ENCODE data around the gene CYB5R3. TPM values are rescaled to one million over a fixed set of nuclear protein-coding genes. Genes with fewer than 3 reads are reported as not detected.

CYB5R3 gene
- total RNA-seq (2022; extraction: Qiagen RNA extraction) = 86.9 to 120 TPM (median 116 TPM) in 5 replicates

GRCh38 chr22:42649246-42650099 lies at the start of gene CYB5R3:
CYB5R3 (minus strand) TSS chr22:42649392; CDS start chr22:42649315, 77 bp downstream.

DNA sequence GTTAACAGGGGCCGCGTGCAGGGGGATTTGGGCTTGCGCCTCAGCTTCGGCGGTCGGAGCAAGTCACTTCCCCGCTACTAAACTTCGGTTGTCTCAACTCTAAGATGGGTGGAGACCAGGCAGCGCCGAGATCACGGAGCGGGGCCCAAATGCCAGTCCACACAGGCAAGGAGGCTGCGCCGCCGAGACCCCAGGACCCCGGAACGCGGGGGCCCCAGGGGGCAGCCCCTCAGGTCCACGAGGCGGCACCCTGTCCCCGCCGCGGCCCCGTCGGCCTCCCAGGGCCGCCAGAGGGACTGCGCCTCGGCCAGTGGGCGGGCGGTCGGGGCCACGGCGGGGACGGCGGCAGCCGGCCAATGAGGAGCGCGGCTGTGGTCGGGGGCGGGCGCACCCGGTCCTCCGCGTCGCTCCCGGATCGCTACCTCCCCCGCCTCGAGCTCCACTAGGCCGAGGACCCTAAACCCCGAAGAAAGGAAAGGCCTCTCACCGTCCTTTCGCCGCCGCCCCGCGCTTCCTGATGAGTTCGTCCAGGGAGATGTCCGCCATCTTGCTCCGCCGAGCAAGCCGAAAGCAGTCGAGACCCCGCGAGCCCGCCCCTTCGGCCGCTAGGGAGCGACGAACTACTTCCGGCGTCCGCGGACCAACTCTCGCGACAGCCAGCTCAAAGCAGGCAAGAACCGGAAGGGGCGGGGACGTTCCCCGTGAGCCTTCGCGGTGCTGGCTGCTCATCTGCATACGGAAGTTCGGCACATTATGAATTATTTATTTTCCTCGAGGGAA lies 34.7 kb downstream of the CYB5R3 start, which contains the start of gene POLDIP3:
TSS of gene POLDIP3 (minus strand) at position 572 of the 780 bp plus-strand sequence. CDS start at position 546, 26 bp downstream.

Other genes with a start within 250 kb of the CYB5R3 start
- 0.01 TPM in 2 of 5 replicates, not detected in the others for gene NFAM1, start 217.0 kb downstream of the CYB5R3 start, total RNA-seq (2022; extraction: Qiagen RNA extraction)
- gene RRP7A, start 129.6 kb downstream of the CYB5R3 start, total RNA-seq (2022; extraction: Qiagen RNA extraction) = 45.0 to 59.0 TPM (median 54.4 TPM) in 5 replicates
- gene SERHL2, start 95.4 kb downstream of the CYB5R3 start, total RNA-seq (2022; extraction: Qiagen RNA extraction) = 0.12 to 0.37 TPM (median 0.25 TPM) in 5 replicates
- 39.1 to 41.3 TPM (median 40.1 TPM) in 5 replicates for gene POLDIP3, start 34.5 kb downstream of the CYB5R3 start, total RNA-seq (2022; extraction: Qiagen RNA extraction)
- gene ATP5MGL, start 8.8 kb downstream of the CYB5R3 start, total RNA-seq (2022; extraction: Qiagen RNA extraction) = not detected in 5 replicates
- gene A4GALT, start 71.5 kb upstream of the CYB5R3 start, total RNA-seq (2022; extraction: Qiagen RNA extraction) = 13.4 to 19.4 TPM (median 17.6 TPM) in 5 replicates
- 14.6 to 21.5 TPM (median 19.6 TPM) in 5 replicates for gene ARFGAP3, start 207.9 kb upstream of the CYB5R3 start, total RNA-seq (2022; extraction: Qiagen RNA extraction)

All from A549 treated with CORT108297 at 1 μM for 4 hours (cell line).